Measurements from ENCODE around the gene CERK.

CERK gene

GRCh38 chr22:46750530-46750800, 12.4 kb upstream of the CERK start:
- TF ChIP-seq CTCF (IDR thresholded peaks at IDR 0.05; ENCODE audit: low read depth, low read length), result no peak
- in situ Hi-C loops (cut with HindIII; ENCODE audit: low sequenced_read_pairs), result no loop called here
- H3K4me3 ChIP-seq (ENCODE audit: low read depth, low read length), result no peak overlapping the region
- DNase-seq (ENCODE audit: low read depth, low spot score), result no peak

- DNase-seq (ENCODE audit: low read depth, low spot score), result no peak
- in situ Hi-C loops (cut with HindIII; ENCODE audit: low sequenced_read_pairs), result no loop called here
- no peak overlapping the region for H3K4me3 ChIP-seq (ENCODE audit: low read depth, low read length)
- no peak for TF ChIP-seq CTCF (IDR thresholded peaks at IDR 0.05; ENCODE audit: low read depth, low read length)
These were observed 11.9 kb upstream of the CERK start for GRCh38 chr22:46749682-46750529.

- DNase-seq (ENCODE audit: low read depth, low spot score), result no peak
- no peak for TF ChIP-seq CTCF (IDR thresholded peaks at IDR 0.05; ENCODE audit: low read depth, low read length)
- in situ Hi-C loops (cut with HindIII; ENCODE audit: low sequenced_read_pairs), result no loop called here
- no peak overlapping the region for H3K4me3 ChIP-seq (ENCODE audit: low read depth, low read length)
These were observed 11.0 kb upstream of the CERK start for GRCh38 chr22:46748908-46749675.

- no peak for TF ChIP-seq CTCF (IDR thresholded peaks at IDR 0.05; ENCODE audit: low read depth, low read length)
- in situ Hi-C loops (cut with HindIII; ENCODE audit: low sequenced_read_pairs), result no loop called here
- H3K4me3 ChIP-seq (ENCODE audit: low read depth, low read length), result no peak overlapping the region
These were observed 10.3 kb upstream of the CERK start for GRCh38 chr22:46748206-46748907.

GRCh38 chr22:46747646-46748045, 9.6 kb upstream of the CERK start:
- in situ Hi-C loops (cut with HindIII; ENCODE audit: low sequenced_read_pairs), result no loop called here
- TF ChIP-seq CTCF (IDR thresholded peaks at IDR 0.05; ENCODE audit: low read depth, low read length), result no peak
- no peak overlapping the region for H3K4me3 ChIP-seq (ENCODE audit: low read depth, low read length)

More at GRCh38 chr22:46748206-46748907, 10.3 kb upstream of the CERK start:
- no peak for DNase-seq (ENCODE audit: low read depth, low spot score)

GRCh38 chr22:46746620-46747019, 8.6 kb upstream of the CERK start:
- no peak overlapping the region for H3K4me3 ChIP-seq (ENCODE audit: low read depth, low read length)
- in situ Hi-C loops (cut with HindIII; ENCODE audit: low sequenced_read_pairs), result no loop called here
- no peak for TF ChIP-seq CTCF (IDR thresholded peaks at IDR 0.05; ENCODE audit: low read depth, low read length)
- DNase-seq (ENCODE audit: low read depth, low spot score), result no peak

More at GRCh38 chr22:46747646-46748045, 9.6 kb upstream of the CERK start:
- no peak for DNase-seq (ENCODE audit: low read depth, low spot score)
